Heart left ventricle (tissue), 16 donors: Measurements from ENCODE around the gene KLHDC8A. TPM values are rescaled to one million over a fixed set of nuclear protein-coding genes. Genes with fewer than 3 reads are reported as not detected.

Experiments used
- ATAC-seq, 4 donors: fragments of 200-7000 bp; cut with Tn5 transposase; one replicate each; pipeline ENCODE4 v1.9.1; 2020 to 2022; ENCODE audit warnings: moderate library complexity in 4 of 4, mild to moderate bottlenecking in 3 of 4, moderate number of reproducible peaks in 1 of 4
- DNase-seq, 5 donors: peaks; one replicate each; pipeline ENCODE4 v3.0.0-alpha.2; 2020
- H3K27ac ChIP-seq, 12 donors: fragments of 200-600 bp; sonication (generic) in 4 of 12; one replicate each; pipeline versions ENCODE4 v1.5.0 to v1.8.0; 2016 to 2022; ENCODE audit warnings: mild to moderate bottlenecking in 2 of 12
- H3K27me3 ChIP-seq, 9 donors: fragments of 200-600 bp; sonication (generic) in 2 of 9; one replicate each; pipeline versions ENCODE4 v1.5.1 to v1.8.0; 2016 to 2022; ENCODE audit warnings: mild to moderate bottlenecking in 3 of 9
- H3K36me3 ChIP-seq, 9 donors: fragments of 200-600 bp; sonication (generic) in 2 of 9; one replicate each; pipeline versions ENCODE4 v1.5.0 to v1.8.0; 2018 to 2022; ENCODE audit warnings: mild to moderate bottlenecking in 2 of 9
- H3K4me1 ChIP-seq, 12 donors: fragments of 200-600 bp; sonication (generic) in 4 of 12; one replicate each; pipeline versions ENCODE4 v1.5.0 to v1.8.0; 2016 to 2022; ENCODE audit warnings: mild to moderate bottlenecking in 3 of 12
- H3K4me3 ChIP-seq, 12 donors: fragments of 200-600 bp; sonication (generic) in 4 of 12; one replicate each; pipeline versions ENCODE4 v1.5.0 to v1.8.0; 2017 to 2022; ENCODE audit warnings: mild to moderate bottlenecking in 9 of 12, moderate library complexity in 4 of 12
- H3K9me3 ChIP-seq, 12 donors: fragments of 200-600 bp; sonication (generic) in 4 of 12; one replicate each; pipeline versions ENCODE4 v1.5.0 to v1.8.0; 2016 to 2022; ENCODE audit warnings: mild to moderate bottlenecking in 1 of 12
- CTCF ChIP-seq, 12 donors: fragments of 200-600 bp; sonication (generic) in 4 of 12; IDR thresholded peaks; one replicate each; pipeline versions ENCODE4 v1.5.0 to v1.8.0; 2018 to 2022; ENCODE audit warnings: antibody characterized with exemption in 12 of 12, mild to moderate bottlenecking in 5 of 12
- POLR2A ChIP-seq, 2 donors: fragments of 450-650 bp; IDR thresholded peaks; one replicate each; pipeline ENCODE4 v1.6.1; 2017; ENCODE audit warnings: antibody characterized with exemption in 2 of 2, mild to moderate bottlenecking in 2 of 2, moderate library complexity in 2 of 2
- WGBS, 4 donors: extraction: QIAGEN DNeasy Blood & Tissue Kit in 2 of 4; methylation state at CpG; one replicate each; pipeline versions ENCODE4 v1.1.5 to v1.1.7; 2013 to 2018; 5-methylcytosine and 5-hydroxymethylcytosine counted together
- intact Hi-C, 10 donors: fragments of 100-400 bp; cut with DNase I; formaldehyde crosslinking; loops; one replicate each; pipeline versions ENCODE4 v1.11.1 to v1.14.2; 2022
- polyA plus RNA-seq, 2 donors: library from polyadenylated mRNA; stranded (reverse); fragments of 200-250 nt; gene quantifications; one replicate each; pipeline ENCODE4 v1.2.3, GENCODE V29; 2013
- total RNA-seq, 9 donors: library from RNA; depleted of rRNA in 2 of 9; stranded (reverse); fragments of >200 nt in 2 of 9; fragmentation: NEBNext Ultra II Directional in 3 of 9; extraction: Animal tissue kit (Norgen Biotek cat#: 25700) in 3 of 9; gene quantifications; one replicate each; pipeline versions ENCODE4 v1.1.0 to v1.2.4, GENCODE V29; 2016 to 2023
- donor health status: ischemic (EF 13 %, LVEDD 7.1; RV severe dilation, severe dysfunction).
- donor health status: healthy with polysubstance abuse.
- donor health status: DM: no; HTN: yes; CAD: no.
- donor health status: DM: no; HTN: no; CAD: no.
- donor health status: ischemic (EF 25% LVEDD 6.9; RV normal size, moderate dysfunction).
- donor health status: ischemic (EF 25% LVEDD 5.7; RV mildly dilated, moderate dysfunction).
- donor health status: healthy.
- donor health status: DM: yes; HTN: yes; CAD: no.
- donor health status: ischemic (EF 35%, LVEDD 5.7; RV mildly dilated, moderate dysfunction).
- donor health status: nonischemic (EF 11% LVEDD 7.7; RV severe dilation, severe dysfunction).
- donor health status: DM: yes; HTN: yes; CAD: no.
- donor health status: PGD.
- donor health status: ischemic (EF 29% LVEDD 5.4; RV normal size, mild dysfunction).
- donor health status: nonischemic (EF 23%, LVEDD 6.1; RV moderate dilation, normal function).

Gene KLHDC8A
- total and polyA plus RNA-seq, 11 donors = 0.14 to 0.30 (median 0.18) TPM; not detected in 8

- DNase-seq (no peak), ATAC-seq (no peak)
- no peak overlapping the region for H3K27ac ChIP-seq
- no peaks in the 10 kb centered on the region for H3K9me3 ChIP-seq
- WGBS, 4 donors = 84 to 89% (median 88%) methylated on average over 3 of the region's 3 CpGs
- peaks cover 0 to 16% (median 8%) of the 10 kb centered on the region in 9 donors for H3K27me3 ChIP-seq
- intact Hi-C loops = loop anchor here in 8 of 10 donors (2.0 to 10.0 kb wide), 6 partner anchors 80 to 172 kb away; no protein-coding TSS in a partner anchor
- H3K36me3 ChIP-seq = no peaks in the 10 kb centered on the region
- peaks cover 0 to 15% (median 0%) of the 10 kb centered on the region in 12 donors for H3K4me1 ChIP-seq
- TF ChIP-seq POLR2A (IDR thresholded peaks at IDR 0.05) (no peak), CTCF (IDR thresholded peaks at IDR 0.05) (no peak)
- H3K4me3 ChIP-seq = no peak overlapping the region
Measured at GRCh38 chr1:205355075-205355453, 1.7 kb downstream of the KLHDC8A start.

- DNase-seq = peak in 3 of 5 donors; percentile 45 to 59 (median 54)
- ATAC-seq = peak in 2 of 4 donors; percentile 52 to 67
- intact Hi-C loops = loop anchor here in 9 of 10 donors (1.0 to 10.0 kb wide), 10 partner anchors 78 to 172 kb away; no protein-coding TSS in a partner anchor
Measured at GRCh38 chr1:205354259-205355074, 2.3 kb downstream of the KLHDC8A start.

GRCh38 chr1:205353612-205354011 is 3.1 kb downstream of the KLHDC8A start:
- 90 to 96% (median 91%) methylated on average over 6 of the region's 6 CpGs for WGBS, 4 donors
- ATAC-seq (no peak), DNase-seq (no peak)

More at GRCh38 chr1:205354259-205355074, 2.3 kb downstream of the KLHDC8A start:
- no peak overlapping the region for H3K4me3 ChIP-seq
- no peaks in the 10 kb centered on the region for H3K9me3 ChIP-seq
- H3K27me3 ChIP-seq = peaks cover 0 to 16% (median 8%) of the 10 kb centered on the region in 9 donors
- WGBS, 4 donors = 32 to 48% (median 41%) methylated on average over 5 of the region's 5 CpGs
- H3K27ac ChIP-seq = no peak overlapping the region
- no peak for TF ChIP-seq POLR2A (IDR thresholded peaks at IDR 0.05)
- TF ChIP-seq CTCF (IDR thresholded peaks at IDR 0.05) = peak; percentile 70 to 92 (median 82)
- H3K36me3 ChIP-seq = no peaks in the 10 kb centered on the region
- H3K4me1 ChIP-seq = peaks cover 0 to 15% (median 0%) of the 10 kb centered on the region in 12 donors

More at GRCh38 chr1:205353612-205354011, 3.1 kb downstream of the KLHDC8A start:
- Histone ChIP-seq H3K27me3 (peaks cover 0 to 16% (median 8%) of the 10 kb centered on the region in 9 donors), H3K4me1 (peaks cover 0 to 15% (median 0%) of the 10 kb centered on the region in 12 donors), H3K9me3 (no peaks in the 10 kb centered on the region), H3K4me3 (no peak overlapping the region), H3K27ac (no peak overlapping the region), H3K36me3 (no peaks in the 10 kb centered on the region)
- TF ChIP-seq CTCF (IDR thresholded peaks at IDR 0.05) (no peak), POLR2A (IDR thresholded peaks at IDR 0.05) (no peak)
- intact Hi-C loops = loop anchor here in 8 of 10 donors (1.0 to 10.0 kb wide), 10 partner anchors 79 to 173 kb away; no protein-coding TSS in a partner anchor
